Sigmoid colon (tissue), 7 donors: ENCODE measurements around the gene SLC35G6. TPM values are rescaled to one million over a fixed set of nuclear protein-coding genes. Genes with fewer than 3 reads are reported as not detected.
A peak's percentile ranks its signal among the peaks of the same experiment; 100 is the strongest.
"Not testable (repeated sequence)": the region's sequence is repeated elsewhere in the genome, so short reads cannot be mapped to it uniquely, and the experiment has no call there.

Experiments used
- DNase-seq: peaks from one replicate; pipeline ENCODE4 v3.0.0-alpha.2; 2019
- H3K27ac ChIP-seq, 4 donors: fragments of 200-600 bp; sonication (generic); one replicate each; pipeline ENCODE4 v1.5.1; 2016 to 2019; ENCODE audit warnings: mild to moderate bottlenecking in 1 of 4
- H3K27me3 ChIP-seq, 3 donors: fragments of 200-600 bp; sonication (generic); one replicate each; pipeline ENCODE4 v1.5.1; 2019; ENCODE audit warnings: mild to moderate bottlenecking in 1 of 3
- H3K36me3 ChIP-seq, 4 donors: fragments of 200-600 bp; sonication (generic); one replicate each; pipeline ENCODE4 v1.5.1; 2016 to 2019
- H3K4me1 ChIP-seq, 4 donors: fragments of 200-600 bp; sonication (generic); one replicate each; pipeline ENCODE4 v1.5.1; 2017 to 2019
- H3K4me3 ChIP-seq, 4 donors: fragments of 200-600 bp; sonication (generic); one replicate each; pipeline ENCODE4 v1.5.1; 2017 to 2019; ENCODE audit warnings: mild to moderate bottlenecking in 2 of 4, moderate library complexity in 1 of 4
- H3K9me3 ChIP-seq, 4 donors: fragments of 200-600 bp in 3 of 4; sonication (generic) in 3 of 4; one replicate each; pipeline versions ENCODE4 v1.5.1 to v1.6.1; 2013 to 2019
- CTCF ChIP-seq, 4 experiments: fragments of 450-650 bp in 3 of 4; fragments of 200-600 bp in 1 of 4; IDR thresholded peaks; one replicate each; pipeline ENCODE4 v1.5.1; 2016 to 2019; ENCODE audit warnings: antibody characterized with exemption in 4 of 4, mild to moderate bottlenecking in 3 of 4, moderate library complexity in 2 of 4
- EP300 ChIP-seq, 4 donors: sonication (generic); formaldehyde crosslinking; IDR thresholded peaks; one replicate each; pipeline ENCODE4 v1.6.1; 2017; ENCODE audit warnings: antibody characterized with exemption in 4 of 4
- POLR2A ChIP-seq, 2 donors: fragments of 450-650 bp; IDR thresholded peaks; one replicate each; pipeline ENCODE4 v1.6.1; 2016; ENCODE audit warnings: antibody characterized with exemption in 2 of 2, mild to moderate bottlenecking in 2 of 2, moderate library complexity in 2 of 2
- POLR2AphosphoS5 ChIP-seq, 4 donors: sonication (generic); formaldehyde crosslinking; IDR thresholded peaks; one replicate each; pipeline ENCODE4 v1.6.1; 2017; ENCODE audit warnings: antibody characterized with exemption in 4 of 4
- WGBS, 2 donors: extraction: QIAGEN DNeasy Blood & Tissue Kit; methylation state at CpG; one replicate each; pipeline ENCODE4 v1.1.7; 2013; 5-methylcytosine and 5-hydroxymethylcytosine counted together
- intact Hi-C: fragments of 100-400 bp; cut with DNase I; formaldehyde crosslinking; loops from one replicate; pipeline ENCODE4 v1.15.1; 2023
- polyA plus RNA-seq, 3 donors: library from polyadenylated mRNA; stranded (reverse); fragments of 200-250 nt; gene quantifications; one replicate each; pipeline ENCODE4 v1.2.3, GENCODE V29; 2013
- total RNA-seq, 4 donors: library from RNA; depleted of rRNA; stranded (reverse); fragments of >200 nt; gene quantifications; one replicate each; pipeline ENCODE4 v1.1.0, GENCODE V29; 2016
- donor health status: healthy with polysubstance abuse.
- donor health status: Bipolar disorder and iron deficiency.
- donor health status: healthy.

Gene SLC35G6
- total and polyA plus RNA-seq, 7 donors, result not detected

DNA sequence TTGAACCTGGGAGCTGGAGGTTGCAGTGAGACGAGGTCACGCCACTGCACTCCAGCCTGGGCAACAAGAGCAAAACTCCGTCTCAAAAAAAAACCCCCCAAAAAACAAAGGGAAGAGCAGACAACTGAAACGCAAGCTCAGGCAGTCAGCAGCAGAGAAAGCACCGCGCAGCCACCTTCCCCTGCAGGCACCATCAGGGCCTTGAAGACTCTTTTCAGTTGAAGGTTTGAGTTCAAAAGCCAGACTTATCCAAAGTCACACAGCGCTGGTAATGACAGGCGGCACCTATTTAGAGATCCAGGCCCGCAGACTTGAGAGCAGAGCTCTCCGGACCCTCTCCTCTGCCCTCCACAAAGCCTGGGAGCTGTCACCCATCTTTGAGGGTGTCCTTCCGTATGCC, 13.0 kb upstream of the SLC35G6 start:
- no peaks in the 10 kb centered on the region for H3K9me3 ChIP-seq
- no peak overlapping the region for H3K27ac ChIP-seq
- no peak overlapping the region for H3K4me3 ChIP-seq
- intact Hi-C loops, result no loop called here
- no peaks in the 10 kb centered on the region for H3K27me3 ChIP-seq
- WGBS, 2 donors, result 91 to 95% methylated on average over 11 of the region's 11 CpGs
- DNase-seq, result no peak
- H3K36me3 ChIP-seq, result peaks cover 13 to 36% (median 20%) of the 10 kb centered on the region in 4 donors
- peaks cover 0 to 62% (median 34%) of the 10 kb centered on the region in 4 donors for H3K4me1 ChIP-seq
- TF ChIP-seq CTCF (IDR thresholded peaks at IDR 0.05) (no peak), EP300 (IDR thresholded peaks at IDR 0.05) (no peak), POLR2AphosphoS5 (IDR thresholded peaks at IDR 0.05) (no peak), POLR2A (IDR thresholded peaks at IDR 0.05) (no peak)

GRCh38 chr17:7468804-7469389, 12.3 kb upstream of the SLC35G6 start:
- H3K9me3 ChIP-seq, result no peaks in the 10 kb centered on the region
- no peak overlapping the region for H3K4me3 ChIP-seq
- peaks cover 7 to 29% (median 14%) of the 10 kb centered on the region in 4 donors for H3K36me3 ChIP-seq
- H3K27me3 ChIP-seq, result no peaks in the 10 kb centered on the region
- peaks cover 0 to 68% (median 36%) of the 10 kb centered on the region in 4 donors for H3K4me1 ChIP-seq
- no peak for TF ChIP-seq CTCF (IDR thresholded peaks at IDR 0.05)
- no peak for TF ChIP-seq EP300 (IDR thresholded peaks at IDR 0.05)
- no peak for TF ChIP-seq POLR2AphosphoS5 (IDR thresholded peaks at IDR 0.05)
- TF ChIP-seq POLR2A (IDR thresholded peaks at IDR 0.05), result no peak
- DNase-seq, result no peak
- intact Hi-C loops, result no loop called here
- no peak overlapping the region for H3K27ac ChIP-seq
- WGBS, 2 donors, result 78 to 85% methylated on average over 12 of the region's 12 CpGs

DNA sequence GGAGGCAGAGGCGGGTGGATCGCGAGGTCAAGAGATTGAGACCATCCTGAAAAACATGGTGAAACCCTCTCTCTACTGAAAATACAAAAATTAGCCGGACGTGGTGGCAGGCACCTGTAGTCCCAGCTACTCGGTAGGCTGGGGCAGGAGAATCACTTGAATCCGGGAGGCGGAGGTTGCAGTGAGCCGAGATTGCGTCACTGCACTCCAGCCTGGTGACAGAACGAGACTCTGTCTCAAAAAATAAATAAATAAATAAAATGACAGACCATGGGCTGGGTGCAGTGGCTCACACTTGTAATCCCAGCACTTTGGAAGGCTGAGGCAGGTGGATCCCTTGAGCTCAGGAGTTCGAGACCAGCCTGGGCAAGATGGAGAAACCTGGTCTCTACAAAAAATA, 11.4 kb upstream of the SLC35G6 start:
- H3K27ac ChIP-seq, intact Hi-C loops, H3K9me3 ChIP-seq, H3K4me3 ChIP-seq, DNase-seq, H3K27me3 ChIP-seq: not testable (repeated sequence)
- WGBS, 2 donors, result 95% methylated on average over 12 of the region's 12 CpGs
- peaks cover 0 to 76% (median 44%) of the 10 kb centered on the region in 4 donors for H3K4me1 ChIP-seq
- peaks cover 7 to 21% (median 14%) of the 10 kb centered on the region in 4 donors for H3K36me3 ChIP-seq

GRCh38 chr17:7470457-7470973, 10.7 kb upstream of the SLC35G6 start:
- H3K4me3 ChIP-seq, DNase-seq, H3K27me3 ChIP-seq, intact Hi-C loops, H3K9me3 ChIP-seq, H3K27ac ChIP-seq: not testable (repeated sequence)
- 73 to 85% methylated on average over 8 of the region's 8 CpGs for WGBS, 2 donors
- H3K4me1 ChIP-seq, result peaks cover 0 to 83% (median 49%) of the 10 kb centered on the region in 4 donors
- peaks cover 5 to 17% (median 12%) of the 10 kb centered on the region in 4 donors for H3K36me3 ChIP-seq

DNA sequence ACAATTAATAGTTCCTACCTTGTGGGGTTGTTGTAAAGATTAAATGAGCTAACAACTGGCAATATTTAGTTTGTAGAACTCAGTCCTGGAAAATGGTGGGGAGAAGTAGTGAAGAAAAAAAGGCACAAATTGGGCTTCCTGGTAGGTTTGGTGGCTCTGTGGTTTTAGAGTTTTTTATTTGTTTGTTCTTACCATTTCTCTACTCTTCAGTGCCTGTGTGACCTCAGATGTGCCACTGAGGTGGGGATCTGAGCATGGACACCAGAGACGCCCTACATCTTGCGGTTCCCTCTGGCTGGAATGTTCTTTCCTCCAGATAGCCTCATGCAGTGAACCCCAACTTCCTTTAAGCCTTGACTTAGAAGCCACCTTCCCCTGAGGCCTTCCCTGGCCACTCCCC, 9.5 kb upstream of the SLC35G6 start:
- no peak for DNase-seq
- Histone ChIP-seq H3K4me3 (no peak overlapping the region), H3K27ac (no peak overlapping the region), H3K4me1 (peaks cover 0 to 84% (median 51%) of the 10 kb centered on the region in 4 donors), H3K27me3 (no peaks in the 10 kb centered on the region), H3K36me3 (peaks cover 0 to 6% (median under 1%) of the 10 kb centered on the region in 4 donors), H3K9me3 (no peaks in the 10 kb centered on the region)
- TF ChIP-seq POLR2A (IDR thresholded peaks at IDR 0.05) (no peak), CTCF (IDR thresholded peaks at IDR 0.05) (no peak), EP300 (IDR thresholded peaks at IDR 0.05) (no peak), POLR2AphosphoS5 (IDR thresholded peaks at IDR 0.05) (no peak)
- intact Hi-C loops, result no loop called here
- 71 to 91% methylated on average over 2 of the region's 2 CpGs for WGBS, 2 donors

GRCh38 chr17:7474767-7475166, 6.5 kb upstream of the SLC35G6 start:
- H3K9me3 ChIP-seq, H3K36me3 ChIP-seq, DNase-seq, H3K4me3 ChIP-seq, H3K27me3 ChIP-seq, intact Hi-C loops: not testable (repeated sequence)
- Histone ChIP-seq H3K27ac (peak overlapping the region; percentile 94 to 100 (median 100)), H3K4me1 (peaks cover 0 to 73% (median 53%) of the 10 kb centered on the region in 4 donors)
- WGBS, 2 donors, result 89 to 92% methylated on average over 8 of the region's 8 CpGs
